Left colon (tissue), 2 donors: ENCODE results near the gene GNA14. TPM values are rescaled to one million over a fixed set of nuclear protein-coding genes. Genes with fewer than 3 reads are reported as not detected.

ENCODE experiments used
- ATAC-seq: fragments of 200-7000 bp; cut with Tn5 transposase; one replicate; pipeline ENCODE4 v1.9.1; 2020; ENCODE audit warnings: mild to moderate bottlenecking, moderate library complexity
- DNase-seq, 2 donors: peaks; one replicate each; pipeline ENCODE4 v3.0.0-alpha.2; 2020
- intact Hi-C, 2 donors: fragments of 100-400 bp; cut with DNase I in 1 of 2; cut with micrococcal nuclease in 1 of 2; formaldehyde crosslinking; loops; one replicate each; pipeline versions ENCODE4 v1.11.2 to v1.14.0; 2022; cut with DNase I, micrococcal nuclease
- total RNA-seq, 2 donors: library from RNA; stranded (reverse); fragmentation: NEBNext Ultra II Directional; extraction: Animal tissue kit (Norgen Biotek cat#: 25700); gene quantifications; one replicate each; pipeline ENCODE4 v1.2.1, GENCODE V29; 2021
- donor health status: DM: no; HTN: no; CAD: no.
- donor health status: DM: yes; HTN: yes; CAD: no.

The GNA14 gene
- total RNA-seq, 2 donors from 2014 or later: 12.3 to 13.2 TPM

GRCh38 chr9:77556396-77556795 lies 91.7 kb downstream of the GNA14 start:
- intact Hi-C loops: no loop called here
- no peak for ATAC-seq
- DNase-seq: no peak

GRCh38 chr9:77554586-77555105 lies 93.5 kb downstream of the GNA14 start:
- no peak for ATAC-seq
- intact Hi-C loops: no loop called here

GRCh38 chr9:77547106-77547730 lies 100.9 kb downstream of the GNA14 start:
- ATAC-seq (no peak), DNase-seq (no peak)
- intact Hi-C loops: no loop called here

More at GRCh38 chr9:77554586-77555105, 93.5 kb downstream of the GNA14 start:
- DNase-seq: no peak

- intact Hi-C loops: no loop called here
- ATAC-seq: no peak
- no peak for DNase-seq
These were observed 101.7 kb downstream of the GNA14 start for GRCh38 chr9:77546376-77546950.

- ATAC-seq: no peak
- intact Hi-C loops: no loop called here
- no peak for DNase-seq
These were observed 103.6 kb downstream of the GNA14 start for GRCh38 chr9:77544546-77544945.

- no peak for DNase-seq
- no peak for ATAC-seq
- intact Hi-C loops: no loop called here
These were observed 104.8 kb downstream of the GNA14 start for GRCh38 chr9:77543131-77543822.

- ATAC-seq (no peak), DNase-seq (no peak)
- intact Hi-C loops: no loop called here
These were observed 106.5 kb downstream of the GNA14 start for GRCh38 chr9:77541600-77541999.

GRCh38 chr9:77541055-77541454 lies 107.1 kb downstream of the GNA14 start:
- intact Hi-C loops: no loop called here
- ATAC-seq: no peak
- no peak for DNase-seq

- DNase-seq (no peak), ATAC-seq (peak; percentile 72)
- intact Hi-C loops: no loop called here
These were observed 113.6 kb downstream of the GNA14 start for GRCh38 chr9:77534376-77535057.

GRCh38 chr9:77533671-77534070 lies 114.5 kb downstream of the GNA14 start:
- ATAC-seq (peak; percentile 92), DNase-seq (peak; percentile 25 to 50)
- intact Hi-C loops: no loop called here

- ATAC-seq (no peak), DNase-seq (no peak)
- intact Hi-C loops: no loop called here
These were observed 115.5 kb downstream of the GNA14 start for GRCh38 chr9:77532607-77533006.

- intact Hi-C loops: no loop called here
- DNase-seq (no peak), ATAC-seq (no peak)
These were observed 116.7 kb downstream of the GNA14 start for GRCh38 chr9:77531400-77531799.

- intact Hi-C loops: no loop called here
- DNase-seq: no peak
- ATAC-seq: peak; percentile 96
These were observed 124.2 kb downstream of the GNA14 start for GRCh38 chr9:77523891-77524290.

GRCh38 chr9:77521091-77521490 lies 127.0 kb downstream of the GNA14 start:
- no peak for DNase-seq
- intact Hi-C loops: no loop called here
- no peak for ATAC-seq

GRCh38 chr9:77518688-77519087 lies 129.4 kb downstream of the GNA14 start:
- intact Hi-C loops: no loop called here
- DNase-seq (no peak), ATAC-seq (no peak)

GRCh38 chr9:77516781-77517180 lies 131.3 kb downstream of the GNA14 start:
- no peak for ATAC-seq
- intact Hi-C loops: no loop called here
- DNase-seq: no peak

GRCh38 chr9:77514886-77515711 lies 133.0 kb downstream of the GNA14 start:
- ATAC-seq (no peak), DNase-seq (no peak)
- intact Hi-C loops: no loop called here

GRCh38 chr9:77513457-77513856 lies 134.7 kb downstream of the GNA14 start:
- intact Hi-C loops: no loop called here
- DNase-seq: no peak
- ATAC-seq: no peak

- ATAC-seq: no peak
- intact Hi-C loops: no loop called here
- no peak for DNase-seq
These were observed 135.2 kb downstream of the GNA14 start for GRCh38 chr9:77512876-77513275.
